PC-3 (cell line): ENCODE data around the gene PDIA6. TPM values are rescaled to one million over a fixed set of nuclear protein-coding genes. Genes with fewer than 3 reads are reported as not detected.

Source experiments
- ATAC-seq: fragments of 200-7000 bp; cut with Tn5 transposase; 2 replicates; pipeline ENCODE4 v1.9.1; 2020; ENCODE audit warnings: mild to moderate bottlenecking, moderate library complexity
- BruUV-seq: library from RNA; stranded (reverse); fragments of 400-500 nt; replicated peaks from 2 replicates; lab custom pipeline; 2021; lab: Mats Ljungman, UMichigan
- CTCF ChIA-PET: fragments of 300-600 bp; sonication (Branson Sonifier 250); formaldehyde crosslinking; loops from one replicate; lab custom pipeline; 2022; ENCODE audit warnings: antibody characterized with exemption; lab: Charles Lee
- POLR2A ChIA-PET: fragments of 300-600 bp; sonication (Branson Sonifier 250); formaldehyde crosslinking; loops from one replicate; lab custom pipeline; 2022; ENCODE audit warnings: antibody characterized with exemption; ENCODE audit not compliant: unreplicated experiment; lab: Charles Lee
- DNase-seq: peaks from one replicate; pipeline ENCODE4 v3.0.0-alpha.2; 2015
- H2AFZ ChIP-seq: fragments of 300-600 bp; sonication (generic); 2 replicates; pipeline ENCODE4 v1.6.0; 2016; ENCODE audit warnings: antibody characterized with exemption, low read length
- H3F3A ChIP-seq: fragments of 300-600 bp; sonication (generic); one replicate; pipeline ENCODE4 v1.6.0; 2017; ENCODE audit warnings: antibody characterized with exemption, low read length, control low read depth, mild to moderate bottlenecking; ENCODE audit not compliant: unreplicated experiment
- H3K27ac ChIP-seq: fragments of 300-600 bp; sonication (generic); 2 replicates; pipeline ENCODE4 v1.5.1; 2016; ENCODE audit warnings: mild to moderate bottlenecking, low read length
- H3K27me3 ChIP-seq: fragments of 300-600 bp; sonication (generic); 2 replicates; pipeline ENCODE4 v1.6.1; 2016; ENCODE audit warnings: low read length, mixed read lengths
- H3K36me3 ChIP-seq: fragments of 300-600 bp; sonication (generic); 2 replicates; pipeline ENCODE4 v1.6.1; 2016; ENCODE audit warnings: low read depth, mixed run types, low read length, mixed read lengths
- H3K4me1 ChIP-seq: fragments of 300-600 bp; sonication (generic); 2 replicates; pipeline ENCODE4 v1.5.1; 2016; ENCODE audit warnings: low read length; ENCODE audit not compliant: insufficient read depth
- H3K4me2 ChIP-seq: fragments of 300-600 bp; sonication (generic); 2 replicates; pipeline ENCODE4 v1.6.0; 2016; ENCODE audit warnings: low read length
- H3K4me3 ChIP-seq: fragments of 300-600 bp; sonication (generic); 2 replicates; pipeline ENCODE4 v1.5.1; 2016; ENCODE audit warnings: mild to moderate bottlenecking, low read length, mixed read lengths
- H3K79me2 ChIP-seq: fragments of 300-600 bp; sonication (generic); 2 replicates; pipeline ENCODE4 v1.6.1; 2017; ENCODE audit warnings: low read length, mixed read lengths
- H3K9ac ChIP-seq: fragments of 300-600 bp; sonication (generic); 2 replicates; pipeline ENCODE4 v1.6.0; 2016; ENCODE audit warnings: mild to moderate bottlenecking, low read length
- H3K9me2 ChIP-seq: fragments of 300-600 bp; sonication (generic); replicated peaks from 2 replicates; pipeline ENCODE4 v1.6.1; 2016; ENCODE audit warnings: mixed run types, low read length, mixed read lengths
- H3K9me3 ChIP-seq: fragments of 300-600 bp; sonication (generic); 2 replicates; pipeline ENCODE4 v1.6.1; 2016; ENCODE audit warnings: low read length, mixed read lengths
- H4K20me1 ChIP-seq: fragments of 300-600 bp; sonication (generic); 2 replicates; pipeline ENCODE4 v1.6.1; 2016; ENCODE audit warnings: low read length, mixed read lengths
- EZH2 ChIP-seq: fragments of 300-600 bp; sonication (generic); IDR thresholded peaks from one replicate; pipeline ENCODE4 v1.6.1; 2017; ENCODE audit warnings: antibody characterized with exemption, mild to moderate bottlenecking, low read length; ENCODE audit not compliant: unreplicated experiment
- EZH2phosphoT487 ChIP-seq: fragments of 300-600 bp; sonication (generic); IDR thresholded peaks from 2 replicates; pipeline ENCODE4 v1.6.1; 2018; ENCODE audit warnings: mild to moderate bottlenecking, antibody characterized with exemption, low read length, borderline replicate concordance
- intact Hi-C: fragments of 100-400 bp; cut with micrococcal nuclease; formaldehyde crosslinking; loops from 2 replicates; pipeline ENCODE4 v1.9.0; 2023
- total RNA-seq: library from RNA; depleted of rRNA; stranded (reverse); fragments of >200 nt; gene quantifications from 2 replicates; pipeline ENCODE4 v1.2.3, GENCODE V29; 2014
- TF ChIP-seq, protein P1 (sequence below): fragments of 300-600 bp; sonication (generic); conservative IDR thresholded peaks from 2 replicates; pipeline ENCODE4 v1.5.1; 2017; ENCODE audit warnings: antibody characterized with exemption, low read depth, mild to moderate bottlenecking, low read length

The PDIA6 gene
- total RNA-seq, 1 experiment from 2014 or later, result 351 TPM

GRCh38 chr2:10753156-10753555 is 59.4 kb downstream of the PDIA6 start:
- intact Hi-C loops, result no loop called here
- H3K27me3 ChIP-seq, result no peaks in the 10 kb centered on the region
- H3K79me2 ChIP-seq, result no peaks in the 10 kb centered on the region
- no peaks in the 10 kb centered on the region for H3K9me3 ChIP-seq
- ChIA-PET CTCF (interaction anchor here (0.5 kb wide), 1 partner anchor 629 kb away, joined by 7 read pairs; no protein-coding TSS in a partner anchor), POLR2A (no interaction called here)
- no peak overlapping the region for H3K4me3 ChIP-seq
- H3F3A ChIP-seq, result no peaks in the 10 kb centered on the region
- DNase-seq (no peak), ATAC-seq (no peak)
- H3K36me3 ChIP-seq, result no peaks in the 10 kb centered on the region
- no peak overlapping the region for H2AFZ ChIP-seq
- no peak overlapping the region for H3K9ac ChIP-seq
- no peak overlapping the region for H3K4me2 ChIP-seq
- BruUV-seq, result no TSS peak
- H3K4me1 ChIP-seq, result peaks cover 13% of the 10 kb centered on the region; the same call in 1 of the 2 replicates
- no peaks in the 10 kb centered on the region for H4K20me1 ChIP-seq
- H3K9me2 ChIP-seq, result no peaks in the 10 kb centered on the region
- TF ChIP-seq EZH2 (no peak), EZH2phosphoT487 (no peak)
- TF ChIP-seq, protein P1, sequence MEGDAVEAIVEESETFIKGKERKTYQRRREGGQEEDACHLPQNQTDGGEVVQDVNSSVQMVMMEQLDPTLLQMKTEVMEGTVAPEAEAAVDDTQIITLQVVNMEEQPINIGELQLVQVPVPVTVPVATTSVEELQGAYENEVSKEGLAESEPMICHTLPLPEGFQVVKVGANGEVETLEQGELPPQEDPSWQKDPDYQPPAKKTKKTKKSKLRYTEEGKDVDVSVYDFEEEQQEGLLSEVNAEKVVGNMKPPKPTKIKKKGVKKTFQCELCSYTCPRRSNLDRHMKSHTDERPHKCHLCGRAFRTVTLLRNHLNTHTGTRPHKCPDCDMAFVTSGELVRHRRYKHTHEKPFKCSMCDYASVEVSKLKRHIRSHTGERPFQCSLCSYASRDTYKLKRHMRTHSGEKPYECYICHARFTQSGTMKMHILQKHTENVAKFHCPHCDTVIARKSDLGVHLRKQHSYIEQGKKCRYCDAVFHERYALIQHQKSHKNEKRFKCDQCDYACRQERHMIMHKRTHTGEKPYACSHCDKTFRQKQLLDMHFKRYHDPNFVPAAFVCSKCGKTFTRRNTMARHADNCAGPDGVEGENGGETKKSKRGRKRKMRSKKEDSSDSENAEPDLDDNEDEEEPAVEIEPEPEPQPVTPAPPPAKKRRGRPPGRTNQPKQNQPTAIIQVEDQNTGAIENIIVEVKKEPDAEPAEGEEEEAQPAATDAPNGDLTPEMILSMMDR, result no peak
- H3K27ac ChIP-seq, result no peak overlapping the region

GRCh38 chr2:10752236-10752635 is 60.3 kb downstream of the PDIA6 start:
- H3K79me2 ChIP-seq, result no peaks in the 10 kb centered on the region
- no peaks in the 10 kb centered on the region for H3K27me3 ChIP-seq
- H3K36me3 ChIP-seq, result no peaks in the 10 kb centered on the region
- BruUV-seq, result no TSS peak
- H3K4me3 ChIP-seq, result no peak overlapping the region
- ChIA-PET CTCF (no interaction called here), POLR2A (no interaction called here)
- intact Hi-C loops, result no loop called here
- H3K9me3 ChIP-seq, result no peaks in the 10 kb centered on the region
- H4K20me1 ChIP-seq, result no peaks in the 10 kb centered on the region
- TF ChIP-seq, protein P1, result no peak
- TF ChIP-seq EZH2phosphoT487 (no peak), EZH2 (no peak)
- DNase-seq (peak; percentile 67), ATAC-seq (no peak; the same call in 1 of the 2 replicates)
- no peak overlapping the region for H2AFZ ChIP-seq
- H3K9ac ChIP-seq, result no peak overlapping the region
- H3K4me2 ChIP-seq, result no peak overlapping the region
- H3K4me1 ChIP-seq, result peaks cover 7% of the 10 kb centered on the region; the same call in 1 of the 2 replicates
- no peaks in the 10 kb centered on the region for H3F3A ChIP-seq
- no peak overlapping the region for H3K27ac ChIP-seq
- H3K9me2 ChIP-seq, result no peaks in the 10 kb centered on the region

GRCh38 chr2:10750610-10751009 is 62.0 kb downstream of the PDIA6 start:
- no peak overlapping the region for H3K9ac ChIP-seq
- no peaks in the 10 kb centered on the region for H3K27me3 ChIP-seq
- H3K9me3 ChIP-seq, result no peaks in the 10 kb centered on the region
- no peaks in the 10 kb centered on the region for H4K20me1 ChIP-seq
- no peak overlapping the region for H3K27ac ChIP-seq
- H3K79me2 ChIP-seq, result no peaks in the 10 kb centered on the region
- H3K36me3 ChIP-seq, result no peaks in the 10 kb centered on the region
- H3K4me3 ChIP-seq, result no peak overlapping the region
- ATAC-seq (peak; percentile 58), DNase-seq (peak; percentile 52)
- TF ChIP-seq, protein P1, result no peak
- TF ChIP-seq EZH2phosphoT487 (no peak), EZH2 (no peak)
- ChIA-PET CTCF (no interaction called here), POLR2A (no interaction called here)
- intact Hi-C loops, result no loop called here
- no peak overlapping the region for H2AFZ ChIP-seq
- H3K9me2 ChIP-seq, result no peaks in the 10 kb centered on the region
- H3F3A ChIP-seq, result no peaks in the 10 kb centered on the region
- no TSS peak for BruUV-seq
- H3K4me1 ChIP-seq, result peaks cover 5% of the 10 kb centered on the region; the same call in 1 of the 2 replicates
- H3K4me2 ChIP-seq, result no peak overlapping the region
